Stromal cell of bone marrow (primary cell): ENCODE results near the gene HRH3.

Experiments
- DNase-seq: peaks from one replicate; pipeline ENCODE4 v3.0.0-alpha.2; 2012; ENCODE audit warnings: low read depth

HRH3 gene

DNA sequence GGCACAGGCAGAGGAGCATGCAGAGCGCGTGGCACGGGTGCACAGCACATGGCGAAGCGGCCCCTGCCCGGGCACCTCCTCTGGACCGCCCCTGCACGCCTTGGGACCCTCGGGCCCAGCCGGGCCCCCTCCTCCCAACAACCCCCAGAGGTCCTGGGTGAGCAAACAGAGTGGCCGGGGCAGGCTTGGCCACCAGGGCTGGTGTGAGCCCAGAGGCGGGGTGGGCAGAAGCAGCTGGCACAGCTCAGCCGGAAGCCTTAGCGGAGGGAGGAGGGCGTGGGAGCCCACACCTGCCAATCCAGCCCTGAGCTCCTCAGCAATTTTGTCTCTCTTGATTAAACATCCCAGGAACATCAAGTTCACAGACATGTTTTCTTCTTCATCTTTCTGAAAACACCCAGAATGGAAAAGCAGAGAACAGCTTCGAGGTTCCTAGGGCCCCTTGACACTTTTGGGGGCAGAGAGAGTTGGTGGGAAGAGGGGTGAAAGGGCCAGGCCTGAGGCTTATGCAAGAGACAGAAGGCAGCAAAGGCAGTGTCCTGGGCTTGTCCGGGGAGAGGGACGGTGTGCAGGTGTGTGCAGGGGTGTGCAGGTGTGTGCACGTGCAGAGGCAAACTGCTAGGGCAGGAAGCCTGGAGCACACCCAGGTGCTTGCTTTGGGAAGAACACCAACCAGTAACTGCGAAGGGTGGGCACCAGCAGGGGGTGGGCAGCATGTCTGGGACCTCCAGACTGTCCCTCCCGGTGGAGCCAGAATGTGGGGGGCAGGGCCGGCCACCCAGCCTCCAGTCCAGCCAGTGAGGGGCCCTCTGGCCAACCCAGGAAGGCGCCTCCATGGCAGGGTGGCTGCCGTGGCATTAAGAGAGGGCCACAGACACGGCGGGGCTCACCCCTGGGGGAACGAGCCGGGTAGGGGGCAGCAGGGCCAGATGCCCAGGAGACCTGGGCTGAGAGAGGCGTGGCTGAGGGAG is 4.8 kb downstream of the HRH3 start:
- no peak for DNase-seq

DNA sequence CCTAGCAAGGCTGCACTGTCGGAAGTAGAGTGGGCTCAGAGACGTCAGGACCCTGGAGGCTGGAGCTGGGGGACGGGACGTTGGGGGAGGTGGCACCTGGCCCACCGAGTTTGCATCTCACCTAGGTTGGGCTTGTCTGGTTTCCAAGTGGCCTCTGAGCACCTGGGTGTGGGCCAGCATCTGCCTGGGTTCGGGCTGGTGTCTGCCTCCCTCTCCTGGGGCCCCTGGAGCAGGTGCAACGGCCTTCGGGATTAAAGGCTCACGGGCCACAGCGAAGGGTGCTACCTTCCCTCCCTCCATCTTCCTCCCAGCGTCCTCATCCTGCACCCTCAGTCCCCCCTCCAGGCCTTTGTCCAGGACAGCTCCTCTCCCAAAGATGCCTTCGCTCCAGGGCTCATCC is 6.0 kb downstream of the HRH3 start:
- no peak for DNase-seq

DNA sequence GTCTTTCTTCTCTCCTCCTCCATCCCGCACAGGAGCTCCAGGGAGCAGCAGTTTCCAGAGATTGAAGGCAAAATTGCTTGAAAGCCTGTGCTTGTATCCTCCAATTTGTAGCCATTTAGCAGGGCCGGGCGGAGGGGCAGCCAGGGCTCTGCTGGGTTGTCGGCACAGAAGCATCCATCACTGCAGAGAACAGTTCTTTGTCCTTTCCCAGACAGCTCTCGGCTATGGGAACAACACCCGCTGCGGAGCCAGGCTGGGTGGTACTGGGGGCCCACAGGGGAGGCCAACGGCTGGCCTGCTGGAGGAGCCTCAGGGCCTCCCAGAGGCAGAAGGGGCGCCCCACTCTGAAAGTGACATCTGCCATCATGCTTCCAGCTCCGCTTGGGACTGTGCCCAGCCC is 7.8 kb downstream of the HRH3 start:
- no peak for DNase-seq

DNA sequence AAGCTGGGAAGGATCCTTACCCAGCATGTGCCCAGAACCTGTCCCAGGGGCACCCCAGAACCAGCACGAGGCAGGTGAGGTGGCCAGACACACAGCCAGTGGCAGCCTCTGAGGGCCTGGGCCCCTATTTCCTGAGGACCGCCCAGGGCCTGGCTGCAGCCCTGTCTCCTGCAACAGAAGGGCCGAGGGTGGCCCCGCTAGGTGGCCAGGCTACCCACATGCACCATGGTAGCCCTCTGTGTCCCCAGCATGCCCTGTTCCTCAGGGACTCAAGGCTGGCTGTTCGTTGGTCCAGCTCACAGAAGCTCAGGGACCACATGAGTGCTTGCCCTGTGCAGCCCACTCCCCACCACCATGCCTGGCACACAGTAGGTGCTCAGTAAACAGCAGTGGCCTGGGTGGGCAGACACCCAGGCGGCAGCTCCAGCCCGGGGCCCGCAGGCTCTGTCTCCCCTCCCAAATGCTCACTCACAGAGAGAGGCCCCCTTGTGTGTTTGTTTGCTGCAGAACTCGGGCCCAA is 8.2 kb downstream of the HRH3 start:
- DNase-seq, result no peak

DNA sequence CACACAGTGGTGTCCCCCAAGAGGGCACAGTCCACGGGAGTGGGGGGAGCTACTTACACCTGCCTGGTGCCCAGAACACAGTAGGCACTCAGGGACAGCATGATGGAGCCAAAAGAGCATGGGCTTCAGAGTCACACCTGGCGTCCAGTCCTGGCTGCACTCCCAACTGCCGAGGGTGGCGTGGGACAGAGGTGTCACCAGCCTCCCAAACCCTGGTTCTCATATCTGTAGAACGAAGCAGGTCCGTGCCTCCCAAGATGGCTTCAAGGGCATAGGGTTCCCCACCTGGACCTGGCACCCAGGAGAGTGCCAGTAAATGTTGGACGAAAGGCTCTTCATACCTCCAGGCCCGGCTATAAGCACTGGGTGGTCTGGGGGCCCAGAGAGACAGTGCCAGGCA is 8.9 kb downstream of the HRH3 start:
- no peak for DNase-seq

DNA sequence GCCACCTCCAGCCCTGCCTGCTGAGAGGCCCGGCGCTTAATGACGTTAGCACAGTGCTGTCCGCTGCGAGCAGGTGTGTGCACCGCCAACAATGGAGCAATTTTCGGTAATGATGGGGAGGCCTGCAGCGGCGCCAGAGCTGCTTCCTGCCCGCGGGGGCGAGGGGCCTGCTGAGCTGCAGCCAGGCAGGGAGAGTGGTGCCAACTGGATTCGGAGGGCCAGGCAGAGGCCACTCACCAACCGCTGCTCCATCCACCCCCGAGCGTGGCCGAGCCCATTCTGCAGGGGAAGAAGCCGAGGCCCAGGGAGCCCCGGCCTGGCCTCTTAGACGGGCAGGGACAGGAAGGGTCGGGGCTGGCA is 9.6 kb downstream of the HRH3 start:
- no peak for DNase-seq

DNA sequence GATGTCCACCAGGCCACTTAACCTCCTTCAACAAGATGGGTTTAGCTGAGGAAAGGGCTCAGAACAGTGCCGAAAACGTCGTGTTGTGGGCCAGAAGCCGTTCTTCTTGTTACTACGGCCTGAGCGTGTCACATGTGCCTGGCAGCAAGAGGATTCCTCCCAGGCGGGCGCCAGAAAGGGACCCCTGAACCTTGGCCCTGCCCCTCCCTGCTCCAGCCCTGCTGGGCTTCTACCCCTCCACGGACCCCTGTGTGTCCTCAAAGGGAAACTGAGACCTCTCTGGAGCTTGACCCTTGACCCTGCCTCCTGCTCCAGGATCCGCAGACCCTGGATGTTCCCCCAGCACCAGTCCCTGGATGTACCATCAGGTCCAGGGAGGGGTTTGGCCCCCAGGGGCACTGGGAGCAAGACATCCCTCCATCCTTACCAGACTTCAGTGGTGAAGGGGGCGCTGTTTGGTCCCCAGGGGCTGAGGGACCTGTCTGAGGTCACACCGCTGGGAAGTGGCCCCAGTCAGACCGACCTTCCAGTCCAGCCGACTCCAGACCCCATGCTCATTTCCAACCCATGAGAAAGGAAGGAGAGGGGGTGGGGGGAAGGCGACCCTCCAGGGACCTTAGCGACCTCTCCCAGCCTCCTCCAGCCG is 10.1 kb downstream of the HRH3 start:
- no peak for DNase-seq

DNA sequence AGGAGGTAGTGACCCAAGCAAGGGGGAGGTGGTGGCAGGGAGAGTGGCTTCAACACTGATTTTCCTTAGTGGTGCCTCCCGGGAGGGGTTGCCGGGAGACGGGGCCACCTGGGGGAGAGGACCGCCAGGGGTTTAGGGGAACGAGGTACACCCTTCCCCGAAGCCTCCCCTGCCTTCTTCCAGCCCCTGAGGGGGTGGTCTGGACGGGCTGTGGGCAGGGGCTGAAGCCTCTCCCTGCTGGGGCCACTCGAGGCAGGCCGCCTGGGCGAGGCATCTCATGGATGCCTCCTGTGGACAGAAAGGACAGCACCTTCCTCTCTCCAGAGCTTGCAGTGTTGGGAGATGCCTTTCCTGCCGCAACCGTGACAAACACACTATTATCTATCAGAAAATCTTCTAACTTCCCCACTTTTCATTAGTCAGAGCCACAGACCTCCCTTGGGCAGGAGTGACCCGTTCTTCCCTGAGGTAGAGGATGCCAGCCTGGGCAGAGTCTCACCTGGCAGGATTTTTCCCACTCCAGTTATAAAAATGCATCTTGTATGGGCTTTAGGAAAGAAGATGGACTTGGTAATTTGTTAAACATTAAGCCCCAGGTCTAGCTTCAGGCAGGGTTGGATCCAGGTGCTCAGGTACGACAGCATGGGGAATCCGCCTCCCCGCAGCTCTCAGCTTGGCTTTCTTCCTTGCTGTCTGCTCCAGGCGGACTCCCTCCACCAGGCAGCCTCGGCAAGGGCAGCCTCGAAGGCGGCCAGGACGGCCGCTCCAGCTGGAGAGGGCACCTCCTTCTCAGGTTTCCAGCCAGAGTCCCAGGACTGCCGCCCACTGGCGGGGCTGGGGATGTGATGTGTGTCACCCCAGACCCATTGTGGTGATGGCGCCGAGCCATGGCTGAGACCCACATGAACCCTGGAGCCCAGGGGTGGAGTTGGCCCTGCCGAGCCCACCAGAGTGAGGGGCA is 11.0 kb downstream of the HRH3 start:
- no peak for DNase-seq

DNA sequence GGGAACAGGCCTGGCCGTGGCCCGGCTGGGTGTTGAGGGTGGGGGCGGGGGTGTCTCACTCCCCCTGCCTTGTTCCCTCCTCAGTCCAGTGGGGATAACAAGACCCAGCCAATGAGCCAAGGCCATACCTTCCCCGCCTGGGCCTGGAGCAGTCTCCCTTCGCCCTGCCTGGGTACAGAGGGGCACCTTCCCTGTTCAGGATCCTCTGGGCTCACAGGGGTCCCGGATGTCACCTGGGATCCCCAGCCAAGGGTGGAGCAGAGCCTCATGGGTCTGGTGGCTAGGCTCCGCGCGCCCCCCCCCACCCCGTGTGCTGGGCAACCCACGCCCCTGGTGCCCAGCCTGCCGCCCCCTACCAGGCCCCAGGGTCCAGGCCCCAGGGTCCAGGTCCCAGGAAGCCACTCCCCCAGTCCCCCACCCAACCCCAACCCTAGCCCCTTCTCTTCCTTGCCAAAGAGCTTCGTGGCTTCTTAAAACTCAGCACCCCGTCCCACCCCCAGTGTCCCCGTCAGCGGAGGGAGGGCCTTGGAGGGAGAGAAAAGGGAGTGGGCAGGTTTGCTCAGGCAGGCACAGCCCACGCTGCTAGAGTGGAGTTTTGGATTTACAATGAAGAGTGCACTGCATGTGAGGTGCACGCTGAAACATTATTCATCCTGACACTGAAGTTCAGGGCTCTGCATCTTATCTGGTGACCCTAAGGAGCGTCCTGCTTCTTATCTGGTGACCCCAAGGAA is 11.8 kb downstream of the HRH3 start:
- no peak for DNase-seq

DNA sequence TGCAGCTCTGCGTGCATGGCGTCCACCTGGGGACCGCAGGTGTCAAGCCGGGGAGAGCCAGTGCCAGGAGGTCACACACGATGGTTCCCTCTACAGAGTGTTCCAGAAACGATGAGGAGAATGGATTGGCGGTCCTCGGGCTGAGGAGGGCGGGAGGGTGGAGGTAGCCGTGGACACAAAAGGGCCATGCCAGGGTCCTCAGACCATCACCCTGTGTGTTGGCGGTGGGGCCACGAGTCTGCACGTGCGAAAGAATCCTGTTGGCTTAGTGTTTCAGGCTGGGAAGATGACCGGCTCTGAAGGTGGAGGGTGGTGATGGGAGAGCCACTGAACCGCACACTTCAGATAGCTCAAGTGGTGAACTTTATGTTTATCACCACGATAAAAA is 13.7 kb downstream of the HRH3 start:
- no peak for DNase-seq

DNA sequence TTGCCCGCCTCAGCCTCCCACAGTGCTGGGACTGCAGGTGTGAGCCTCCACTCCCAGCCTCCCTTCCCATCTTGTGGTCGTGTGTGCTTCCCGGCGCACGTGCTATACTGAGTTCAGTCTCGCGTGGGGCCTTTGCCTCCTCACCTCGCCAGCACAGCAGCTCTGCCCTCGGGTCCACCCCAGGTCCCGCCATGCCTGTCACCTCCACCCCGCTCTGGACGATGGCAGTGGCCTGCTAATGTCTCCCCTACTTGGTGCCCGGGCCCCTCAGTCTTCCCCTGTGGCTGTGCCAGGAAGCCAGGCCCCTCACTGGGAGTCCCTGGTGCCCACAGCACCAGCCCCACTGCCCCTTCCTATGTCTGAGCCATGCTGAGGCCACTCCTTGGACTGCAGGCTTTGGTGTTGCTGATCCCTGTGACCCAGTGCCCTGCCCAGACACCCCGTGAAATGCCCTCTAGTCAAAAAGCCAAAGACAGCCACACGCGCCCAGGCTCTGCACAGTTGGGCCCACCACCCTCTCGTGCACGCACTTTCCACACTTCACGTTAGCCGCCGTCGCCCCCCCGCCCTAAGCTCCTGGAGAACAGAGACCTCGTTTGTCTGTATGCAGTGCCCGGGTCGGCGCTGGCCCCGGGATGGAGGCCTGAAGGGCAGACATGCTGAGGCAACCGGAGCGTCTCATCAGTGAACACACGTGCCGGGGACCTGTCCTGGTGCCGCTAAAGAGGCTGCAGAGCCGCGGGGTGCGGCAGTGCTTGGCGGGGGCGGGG is 14.3 kb downstream of the HRH3 start:
- DNase-seq, result no peak

DNA sequence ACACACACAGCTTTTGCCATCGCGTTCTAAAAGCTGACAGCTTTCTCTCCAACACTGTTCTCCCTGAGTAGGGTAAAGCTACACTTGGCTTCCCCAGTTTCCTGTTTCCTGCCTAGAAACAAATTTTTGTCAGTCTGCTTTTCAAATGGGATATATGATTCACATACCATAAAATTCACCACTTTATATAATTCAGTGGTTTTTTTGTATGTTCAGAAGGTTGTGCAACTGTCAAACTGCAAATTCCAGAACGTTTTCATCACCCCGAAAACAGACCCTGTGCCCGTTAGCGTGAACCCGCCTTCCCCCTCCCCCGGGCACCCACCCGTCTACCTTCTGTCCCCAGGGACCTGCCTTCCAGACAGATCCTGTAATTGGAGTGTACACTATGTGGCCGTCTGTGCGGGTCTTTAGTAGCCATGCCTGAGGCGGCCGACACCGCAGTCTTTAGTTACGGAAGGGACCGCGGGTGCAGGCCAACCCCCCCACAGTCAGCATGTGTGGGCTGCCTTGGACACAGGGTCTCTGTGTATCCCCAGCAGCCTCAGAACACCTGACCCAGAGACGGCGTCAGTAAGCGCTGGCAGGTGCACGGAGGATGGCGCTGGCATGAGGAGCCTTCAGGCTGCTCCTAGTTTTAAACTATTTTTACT is 16.6 kb downstream of the HRH3 start:
- DNase-seq, result no peak

DNA sequence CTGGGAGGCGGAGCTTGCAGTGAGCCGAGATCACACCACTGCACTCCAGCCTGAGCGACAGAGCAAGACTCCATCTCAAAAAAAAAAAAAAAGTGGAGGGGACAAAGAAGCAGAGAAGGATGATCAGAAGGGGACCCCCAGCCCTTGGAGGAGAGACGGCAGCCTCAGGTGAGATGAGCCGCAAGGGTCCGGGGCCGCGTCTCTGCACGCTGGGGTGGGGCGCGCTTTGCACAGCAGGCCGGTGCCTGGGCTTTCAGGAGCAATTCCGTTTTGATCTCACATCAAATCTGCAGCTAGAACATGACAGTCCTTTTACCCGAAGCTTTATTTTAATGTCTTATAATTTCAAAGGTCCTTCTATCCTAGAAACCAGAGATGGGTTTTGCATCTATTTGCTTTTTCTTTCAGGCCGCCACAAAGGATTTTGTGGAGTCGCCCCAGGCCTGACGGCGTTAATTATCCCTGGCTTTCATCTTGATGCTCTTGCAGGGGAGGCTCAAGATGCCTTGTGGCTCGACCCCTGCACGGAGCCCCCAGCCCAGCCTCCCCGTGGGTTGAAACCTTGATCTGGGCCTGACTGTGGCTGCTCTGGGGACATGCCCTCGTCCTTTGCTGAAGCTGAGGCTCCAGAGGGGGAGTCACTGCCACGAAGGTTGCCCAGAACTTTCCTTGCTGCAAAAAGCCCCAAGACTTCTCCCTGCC is 17.3 kb downstream of the HRH3 start:
- no peak for DNase-seq

DNA sequence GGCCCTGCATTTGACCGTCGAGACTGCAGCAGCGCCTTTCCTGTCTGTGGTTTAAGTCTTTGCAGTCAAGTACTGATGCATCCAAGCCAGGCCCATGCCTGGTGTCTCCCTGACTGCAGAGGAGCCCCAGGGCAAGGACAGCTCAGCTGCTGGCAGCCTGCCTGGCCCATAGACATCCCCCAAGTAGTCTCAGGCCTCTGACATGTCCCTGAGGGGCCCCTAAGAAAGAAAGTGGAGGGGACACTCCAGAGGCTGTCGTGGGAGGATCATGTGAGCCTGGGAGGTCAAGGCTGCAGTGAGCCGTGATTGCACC is 18.0 kb downstream of the HRH3 start:
- no peak for DNase-seq

DNA sequence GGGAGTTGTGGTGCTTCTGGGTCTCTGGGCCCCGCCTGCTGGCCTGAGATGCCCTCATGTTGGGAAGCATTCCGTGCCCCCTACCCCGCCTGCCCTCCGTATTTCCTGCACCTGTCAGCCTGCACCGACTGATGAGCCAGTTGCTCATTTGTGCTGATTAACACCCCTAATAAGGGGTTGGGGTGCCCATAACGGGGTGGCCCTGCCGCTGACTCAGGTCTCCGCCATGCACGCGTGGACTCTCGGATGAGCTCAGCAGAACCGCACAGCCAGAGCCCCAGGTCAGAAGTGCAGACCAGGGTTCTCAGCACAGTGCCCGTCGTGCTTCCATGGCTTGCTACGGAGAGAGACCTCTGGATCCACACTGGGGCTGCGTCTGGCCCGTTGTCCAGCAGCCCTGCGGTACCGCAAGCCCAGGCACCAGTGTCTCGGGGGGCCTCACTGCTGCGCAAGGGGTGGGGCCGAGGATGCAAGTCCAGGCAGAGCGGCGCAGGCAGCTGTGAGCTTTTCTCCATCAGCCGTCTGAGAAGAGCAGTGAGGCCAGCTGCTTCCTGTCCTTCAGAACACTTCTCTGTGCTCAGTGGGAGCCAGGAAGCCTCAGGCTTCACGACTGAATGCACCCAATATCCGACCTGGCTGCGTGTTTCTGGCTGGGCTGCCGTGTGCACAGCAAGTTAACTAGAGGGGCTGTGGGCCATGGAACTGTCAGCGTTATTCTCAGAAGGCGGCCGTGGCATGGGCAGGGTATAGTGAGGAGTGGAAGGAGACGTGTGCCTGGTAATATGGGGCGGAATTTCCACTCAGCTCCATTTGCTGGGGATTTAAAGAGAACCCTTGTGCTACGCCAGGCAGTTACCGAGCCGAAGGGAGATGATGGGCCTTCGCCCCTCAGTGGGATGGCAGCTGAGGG is 18.6 kb downstream of the HRH3 start:
- no peak for DNase-seq

DNA sequence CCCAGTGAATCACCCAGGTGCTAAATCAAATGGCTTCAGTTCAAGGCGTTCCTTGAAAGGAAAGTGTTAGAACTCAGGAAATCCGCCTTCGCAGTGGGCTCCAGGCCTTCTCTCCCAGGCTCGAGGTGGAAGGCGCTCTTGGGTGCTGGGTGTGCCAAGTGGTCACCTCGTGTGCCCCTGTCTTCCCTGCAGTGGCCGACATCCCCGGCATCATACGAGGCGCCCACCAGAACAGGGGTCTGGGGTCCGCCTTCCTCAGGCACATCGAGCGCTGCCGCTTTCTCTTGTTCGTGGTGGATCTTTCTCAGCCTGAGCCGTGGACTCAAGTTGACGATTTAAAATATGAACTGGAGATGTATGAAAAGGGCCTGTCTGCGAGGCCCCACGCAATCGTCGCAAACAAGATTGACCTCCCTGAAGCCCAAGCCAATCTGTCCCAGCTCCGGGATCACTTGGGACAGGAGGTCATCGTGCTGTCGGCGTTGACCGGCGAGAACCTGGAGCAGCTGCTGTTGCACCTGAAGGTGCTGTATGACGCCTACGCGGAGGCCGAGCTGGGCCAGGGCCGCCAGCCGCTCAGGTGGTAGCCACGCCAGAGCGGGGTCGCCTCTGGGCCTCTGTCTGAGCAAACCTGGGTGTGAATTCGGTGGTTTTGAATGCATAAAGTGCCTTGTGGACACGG is 19.4 kb downstream of the HRH3 start:
- no peak for DNase-seq

DNA sequence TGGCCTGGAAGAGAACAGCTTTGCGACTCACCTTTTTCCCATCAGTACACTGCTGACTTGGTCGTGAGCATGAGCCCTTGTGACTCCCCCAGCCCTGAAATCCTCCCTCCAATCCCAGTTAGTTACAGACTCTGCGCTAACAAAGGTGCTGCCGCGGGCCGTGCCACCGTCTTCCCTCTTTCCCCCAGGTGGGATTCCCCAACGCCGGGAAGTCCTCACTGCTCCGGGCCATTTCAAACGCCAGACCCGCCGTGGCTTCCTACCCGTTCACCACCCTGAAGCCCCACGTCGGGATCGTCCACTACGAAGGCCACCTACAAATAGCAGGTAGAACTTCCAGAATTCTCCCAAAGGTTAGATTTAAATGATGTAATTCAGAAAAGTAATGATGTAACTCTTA is 21.1 kb downstream of the HRH3 start:
- DNase-seq, result no peak

DNA sequence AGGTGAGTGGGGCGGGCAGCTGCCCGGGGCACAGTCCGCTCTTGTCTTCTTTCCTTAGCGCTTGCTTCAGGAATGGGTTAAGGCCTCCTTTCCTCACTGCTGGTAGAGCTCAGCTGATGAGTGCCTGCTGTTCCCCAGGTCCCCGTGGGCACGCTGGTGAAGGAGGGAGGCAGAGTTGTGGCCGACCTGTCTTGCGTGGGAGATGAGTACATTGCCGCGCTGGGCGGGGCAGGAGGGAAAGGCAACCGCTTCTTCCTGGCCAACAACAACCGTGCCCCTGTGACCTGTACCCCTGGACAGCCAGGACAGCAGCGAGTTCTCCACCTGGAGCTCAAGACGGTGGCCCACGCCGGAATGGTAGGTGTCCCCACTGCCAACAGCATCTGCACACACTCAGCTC is 21.6 kb downstream of the HRH3 start:
- no peak for DNase-seq
